Astrocyte of the hippocampus (primary cell): ENCODE results near the gene MAP2K3.
"Not testable (repeated sequence)": the region's sequence is repeated elsewhere in the genome, so short reads cannot be mapped to it uniquely, and the experiment has no call there.

Experiments
- DNase-seq: peaks from one replicate; pipeline ENCODE4 v3.0.0; 2011; ENCODE audit warnings: low read depth, low spot score

The MAP2K3 gene

DNA sequence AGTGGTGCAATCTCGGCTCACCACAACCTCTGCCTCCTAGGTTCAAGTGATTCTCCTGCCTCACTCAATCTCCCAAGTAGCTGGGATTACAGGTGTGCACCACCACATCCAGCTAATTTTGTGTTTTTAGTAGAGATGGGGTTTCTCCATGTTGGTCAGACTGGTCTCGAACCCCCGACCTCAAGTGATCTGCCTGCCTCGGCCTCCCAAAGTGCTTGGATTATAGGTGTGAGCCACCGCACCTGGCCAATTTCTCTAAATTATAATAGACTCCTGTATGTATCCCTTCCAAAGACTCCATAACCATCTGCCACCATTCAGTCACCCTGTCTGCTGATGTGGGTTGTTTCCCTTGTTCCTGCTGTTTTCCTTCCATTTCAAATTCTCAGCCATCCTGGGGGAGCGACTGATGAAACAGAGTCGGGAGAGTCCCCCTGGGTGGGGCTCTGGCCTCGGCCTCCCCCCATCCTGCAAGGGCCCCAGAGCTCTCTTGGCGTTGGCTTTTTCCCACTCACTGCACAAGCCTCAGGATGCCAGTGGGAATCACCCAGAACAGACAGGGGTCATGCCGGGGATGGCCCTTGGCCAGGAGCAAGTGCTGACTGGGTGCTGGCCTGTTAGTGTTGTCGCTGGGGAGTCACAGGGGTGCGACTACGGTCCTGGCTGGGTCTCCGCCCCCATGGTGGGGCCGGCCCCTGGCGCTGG lies 25.7 kb downstream of the MAP2K3 start:
- not testable (repeated sequence) for DNase-seq

DNA sequence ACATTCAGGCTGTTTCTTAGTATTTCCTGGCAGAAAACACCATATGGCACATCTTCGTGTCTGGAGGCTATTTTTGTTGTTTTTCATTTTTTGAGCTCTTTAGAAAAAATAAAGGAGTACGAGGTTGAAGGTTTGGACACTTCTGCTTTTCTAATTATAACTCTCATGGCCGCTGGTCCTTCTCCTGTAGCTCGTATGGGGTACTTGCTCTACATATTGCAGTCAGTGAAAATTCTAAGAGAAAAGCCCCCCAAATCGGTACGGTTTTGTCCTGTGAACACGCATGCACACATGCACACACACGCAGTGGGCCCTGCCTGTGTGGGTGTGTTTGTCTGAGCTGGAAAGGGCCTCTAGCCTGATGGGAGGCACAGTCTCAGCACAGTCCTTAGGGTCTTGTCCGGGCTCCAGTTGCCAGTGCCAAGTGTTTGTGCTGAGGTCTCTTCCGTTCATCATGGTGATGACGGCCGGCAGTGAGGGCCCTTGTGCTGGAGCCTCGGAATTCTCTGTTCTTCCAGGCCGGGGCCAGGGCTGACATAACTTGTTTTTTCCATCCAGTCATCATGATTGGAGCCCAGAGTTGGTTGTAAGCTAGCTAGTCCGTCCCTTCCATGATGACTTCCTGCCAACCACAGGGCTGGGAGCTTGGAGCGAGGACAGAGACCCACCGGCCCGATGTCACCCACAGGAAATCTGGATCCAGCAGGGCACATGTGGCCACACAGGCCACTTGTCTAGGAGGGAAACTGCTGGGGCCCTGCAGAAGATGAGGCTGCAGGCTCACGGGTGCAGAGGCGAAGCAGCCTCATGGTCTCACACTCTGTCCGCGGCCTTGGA lies 26.5 kb downstream of the MAP2K3 start:
- not testable (repeated sequence) for DNase-seq

DNA sequence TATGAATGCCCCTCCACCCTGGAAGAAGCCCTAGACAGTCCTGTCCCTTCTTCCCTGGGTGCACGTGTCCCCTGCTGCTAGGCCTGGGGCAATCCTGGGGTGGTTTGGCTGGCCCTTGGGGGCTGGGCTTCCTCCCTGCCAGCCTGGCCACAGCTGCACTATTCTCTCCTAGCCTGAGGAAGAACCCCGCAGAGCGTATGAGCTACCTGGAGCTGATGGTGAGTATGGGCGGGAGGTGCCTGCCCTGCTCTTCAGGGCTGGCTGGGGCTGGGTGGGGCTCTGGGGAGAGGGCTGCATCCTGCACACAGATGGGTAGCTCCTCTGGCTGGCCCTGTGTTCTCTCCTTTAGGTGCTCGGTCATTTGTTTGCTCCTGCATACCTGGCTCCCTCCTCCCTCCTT lies 28.8 kb downstream of the MAP2K3 start:
- DNase-seq: no peak

DNA sequence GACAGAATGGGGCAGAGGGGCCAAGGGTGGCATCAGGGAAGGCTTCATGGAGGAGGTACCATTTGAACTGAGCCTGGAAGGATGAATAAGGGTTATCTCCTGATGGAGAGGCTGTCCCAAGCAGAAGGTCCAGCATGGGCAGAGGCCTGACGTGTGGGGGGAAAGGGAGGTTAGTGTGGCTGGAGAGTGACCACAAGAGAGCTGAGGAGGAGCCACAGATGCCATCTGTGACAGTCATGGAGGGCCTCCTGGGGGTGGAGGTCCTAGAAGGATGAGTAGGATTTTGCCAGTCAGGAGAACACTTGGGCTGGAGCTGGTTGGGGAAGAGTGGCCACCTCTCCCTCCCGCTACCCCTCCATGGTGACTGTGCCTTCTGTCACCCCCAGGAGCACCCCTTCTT lies 29.2 kb downstream of the MAP2K3 start:
- DNase-seq: not testable (repeated sequence)

DNA sequence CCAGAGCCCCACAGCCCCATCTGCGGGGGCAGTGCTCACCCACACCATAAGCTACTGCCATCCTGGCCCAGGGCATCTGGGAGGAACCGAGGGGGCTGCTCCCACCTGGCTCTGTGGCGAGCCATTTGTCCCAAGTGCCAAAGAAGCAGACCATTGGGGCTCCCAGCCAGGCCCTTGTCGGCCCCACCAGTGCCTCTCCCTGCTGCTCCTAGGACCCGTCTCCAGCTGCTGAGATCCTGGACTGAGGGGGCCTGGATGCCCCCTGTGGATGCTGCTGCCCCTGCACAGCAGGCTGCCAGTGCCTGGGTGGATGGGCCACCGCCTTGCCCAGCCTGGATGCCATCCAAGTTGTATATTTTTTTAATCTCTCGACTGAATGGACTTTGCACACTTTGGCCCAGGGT lies 29.8 kb downstream of the MAP2K3 start:
- not testable (repeated sequence) for DNase-seq

DNA sequence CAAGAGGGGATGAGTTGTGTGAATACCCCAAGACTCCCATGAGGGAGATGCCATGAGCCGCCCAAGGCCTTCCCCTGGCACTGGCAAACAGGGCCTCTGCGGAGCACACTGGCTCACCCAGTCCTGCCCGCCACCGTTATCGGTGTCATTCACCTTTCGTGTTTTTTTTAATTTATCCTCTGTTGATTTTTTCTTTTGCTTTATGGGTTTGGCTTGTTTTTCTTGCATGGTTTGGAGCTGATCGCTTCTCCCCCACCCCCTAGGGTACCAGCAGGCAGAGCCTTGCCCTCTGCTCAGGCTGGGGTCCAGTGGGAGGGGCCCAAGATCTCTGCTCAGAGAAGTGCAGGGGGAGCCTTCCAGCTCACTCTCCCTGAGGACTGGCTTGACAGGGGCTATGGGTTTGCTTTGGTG lies 30.2 kb downstream of the MAP2K3 start:
- not testable (repeated sequence) for DNase-seq

DNA sequence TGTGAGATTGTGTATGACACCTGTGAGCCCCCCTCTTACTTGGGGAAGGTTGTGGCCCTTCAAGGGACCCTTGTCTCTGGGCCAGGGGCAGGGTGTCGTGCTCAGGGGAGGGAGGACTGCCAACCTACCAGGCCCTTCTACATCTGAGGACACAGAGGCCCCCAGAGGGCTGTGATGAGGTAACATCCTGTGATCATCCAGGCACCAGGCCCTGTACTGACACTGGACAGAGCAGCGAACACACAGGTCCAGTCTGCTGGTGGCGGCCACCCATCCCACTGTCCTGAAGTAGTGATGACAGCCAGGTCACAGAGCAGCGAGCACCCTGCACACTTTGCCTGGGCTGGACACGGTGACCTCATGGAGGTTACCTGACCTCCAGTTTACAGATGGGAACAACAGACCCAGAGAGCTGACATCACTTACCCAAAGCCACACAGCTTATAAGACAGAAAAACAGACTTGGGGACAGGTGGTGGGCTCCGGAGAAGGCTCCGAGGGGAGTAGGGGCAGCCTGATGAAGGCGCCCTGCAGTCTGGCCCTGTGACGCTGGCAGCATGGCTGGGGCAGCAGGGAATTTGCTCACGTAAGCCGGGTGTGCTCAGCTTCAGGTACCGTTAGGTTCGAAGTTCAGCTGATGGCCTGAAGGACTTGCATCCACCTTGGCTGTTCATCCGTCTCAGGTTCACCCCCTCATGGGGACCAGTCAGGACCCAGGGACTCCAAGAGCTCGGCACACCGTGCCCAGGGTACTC lies 30.9 kb downstream of the MAP2K3 start:
- not testable (repeated sequence) for DNase-seq

DNA sequence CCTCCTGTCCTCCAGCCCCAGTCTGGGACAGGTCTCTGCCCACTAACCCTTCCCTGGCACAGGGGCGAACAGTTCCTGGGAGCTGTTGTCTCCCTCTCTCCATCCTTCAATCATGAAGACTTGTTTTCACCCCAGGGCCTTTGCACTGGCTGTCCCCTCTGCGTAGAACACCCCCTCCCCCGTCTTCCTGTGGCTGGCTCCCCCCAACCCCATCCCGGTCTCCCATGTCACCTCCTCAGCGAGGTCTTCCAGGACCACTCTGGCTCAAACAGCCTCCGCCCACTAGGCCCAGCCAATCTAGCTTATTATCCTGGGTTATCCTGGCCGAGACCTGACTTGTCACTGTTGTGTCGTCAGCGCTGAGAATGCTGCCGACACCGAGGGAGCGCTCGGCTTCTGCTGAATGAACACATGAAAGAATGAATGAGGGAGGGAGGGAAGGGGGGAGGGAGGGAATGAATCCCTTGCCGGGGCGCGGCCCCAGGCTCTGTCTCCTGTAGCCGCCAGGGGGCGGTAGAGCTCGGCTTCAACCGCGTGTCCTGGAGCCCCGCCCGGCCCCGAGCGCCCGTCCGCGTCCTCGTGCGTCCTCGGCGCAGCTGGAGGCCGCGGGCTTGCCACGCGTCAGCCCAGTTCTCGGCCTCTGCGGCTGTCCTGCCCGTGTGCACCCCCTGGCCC lies 31.8 kb downstream of the MAP2K3 start:
- DNase-seq: not testable (repeated sequence)

DNA sequence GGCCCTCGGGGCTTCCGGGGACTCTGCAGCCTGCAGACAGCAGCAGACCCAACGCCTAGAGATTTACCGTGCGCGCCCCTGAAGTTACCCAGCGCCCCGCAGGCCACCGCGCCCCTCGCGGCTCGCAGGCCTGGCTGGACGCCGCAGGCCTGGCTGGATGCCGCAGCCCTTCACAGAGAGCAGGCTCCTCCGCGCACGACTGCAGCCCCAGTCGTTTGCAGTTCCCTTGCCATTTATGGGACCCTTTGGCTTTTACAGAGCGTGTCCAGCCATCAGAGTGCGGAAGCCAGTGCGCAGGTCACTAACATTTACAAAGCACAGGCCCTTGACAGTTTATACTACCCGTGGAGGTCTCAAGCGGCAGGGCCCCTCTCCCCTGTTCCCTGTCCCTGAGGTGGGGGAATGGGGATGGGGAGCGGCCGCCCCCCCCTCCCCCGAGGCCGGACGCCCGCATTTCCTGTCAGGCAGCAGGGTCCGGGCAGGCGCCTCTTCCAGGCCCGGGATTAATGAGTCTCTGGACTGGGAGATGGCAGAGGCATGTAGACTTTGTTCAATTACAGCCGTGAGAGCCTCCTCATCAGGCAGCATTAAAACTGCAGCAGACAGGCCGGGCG lies 32.5 kb downstream of the MAP2K3 start:
- peak; percentile 57 for DNase-seq

DNA sequence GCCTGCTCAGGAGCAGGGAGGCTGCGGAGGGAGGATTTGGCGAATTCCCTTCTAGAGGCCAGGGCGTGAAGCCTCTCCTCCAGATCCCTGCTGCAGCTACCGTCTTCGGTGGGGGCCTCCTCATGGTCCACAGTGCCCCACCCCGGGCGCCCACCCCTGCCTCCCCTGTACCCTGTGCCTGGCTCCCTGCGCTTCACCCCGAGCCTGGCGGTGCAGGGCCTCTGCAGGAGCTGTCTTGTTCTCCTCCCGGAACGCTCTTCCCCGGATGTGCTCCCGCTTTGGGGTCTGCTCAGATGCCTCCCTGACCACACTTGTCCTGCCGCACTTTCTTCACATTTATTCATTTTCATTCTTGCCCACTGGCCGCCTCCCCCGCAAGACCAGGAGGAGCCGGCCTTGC lies 33.3 kb downstream of the MAP2K3 start:
- not testable (repeated sequence) for DNase-seq

DNA sequence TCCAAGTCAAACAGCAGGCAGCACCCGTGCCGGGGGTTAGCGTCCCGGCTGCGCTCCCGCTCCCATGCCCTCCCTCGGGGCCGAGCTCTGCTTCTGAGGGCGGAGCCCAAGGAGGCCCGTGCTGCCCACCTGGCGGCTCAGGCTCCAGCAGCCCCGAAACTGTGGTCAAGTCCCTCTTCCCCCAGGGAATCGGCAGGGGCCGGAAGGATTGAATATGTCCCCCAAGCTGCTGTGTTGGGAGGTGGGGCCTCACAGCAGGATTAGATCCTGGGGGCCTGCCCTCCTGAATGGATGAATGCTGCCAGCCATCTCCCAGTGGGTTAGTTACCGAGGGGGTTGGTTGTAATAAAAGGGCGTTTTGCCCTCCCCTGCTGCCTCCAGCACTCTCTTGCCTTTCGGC lies 33.9 kb downstream of the MAP2K3 start:
- DNase-seq: no peak

DNA sequence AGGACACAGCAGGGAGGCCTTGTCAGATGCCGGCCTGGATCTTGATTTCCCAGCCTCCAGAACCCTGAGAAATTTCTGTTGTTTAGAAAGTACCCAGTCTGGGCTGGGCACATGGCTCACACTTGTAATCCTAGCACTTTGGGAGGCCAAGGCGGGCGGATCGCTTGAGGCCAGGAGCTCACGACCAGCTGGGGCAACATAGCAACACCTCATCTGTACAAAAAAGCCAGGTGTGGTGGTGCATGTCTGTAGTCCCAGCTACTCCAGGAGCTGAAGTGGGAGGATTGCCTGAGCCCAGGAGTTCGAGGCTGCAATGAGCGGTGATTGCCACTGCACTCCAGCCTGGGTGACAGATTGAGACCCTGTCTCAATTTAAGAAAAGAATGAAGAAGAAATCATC lies 34.3 kb downstream of the MAP2K3 start:
- DNase-seq: not testable (repeated sequence)

DNA sequence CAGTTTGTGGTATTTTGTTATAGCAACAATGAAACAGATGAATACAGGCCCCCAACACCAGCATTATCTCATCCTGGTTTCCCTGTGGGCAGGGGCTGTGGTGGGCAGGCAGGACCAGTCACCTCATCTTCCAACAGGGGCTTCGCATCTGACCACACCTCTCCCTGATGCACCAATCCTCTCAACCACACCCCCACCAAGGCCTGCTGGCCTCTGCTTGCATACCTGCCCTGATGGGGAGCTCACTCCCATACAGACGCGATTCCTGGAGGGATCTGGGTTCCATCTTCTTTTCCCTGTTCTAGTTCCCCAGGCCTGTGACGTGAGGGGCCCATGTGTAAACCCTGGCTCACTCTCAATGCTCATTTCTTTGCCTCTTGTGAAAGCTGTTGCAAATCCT lies 34.7 kb downstream of the MAP2K3 start:
- DNase-seq: not testable (repeated sequence)

DNA sequence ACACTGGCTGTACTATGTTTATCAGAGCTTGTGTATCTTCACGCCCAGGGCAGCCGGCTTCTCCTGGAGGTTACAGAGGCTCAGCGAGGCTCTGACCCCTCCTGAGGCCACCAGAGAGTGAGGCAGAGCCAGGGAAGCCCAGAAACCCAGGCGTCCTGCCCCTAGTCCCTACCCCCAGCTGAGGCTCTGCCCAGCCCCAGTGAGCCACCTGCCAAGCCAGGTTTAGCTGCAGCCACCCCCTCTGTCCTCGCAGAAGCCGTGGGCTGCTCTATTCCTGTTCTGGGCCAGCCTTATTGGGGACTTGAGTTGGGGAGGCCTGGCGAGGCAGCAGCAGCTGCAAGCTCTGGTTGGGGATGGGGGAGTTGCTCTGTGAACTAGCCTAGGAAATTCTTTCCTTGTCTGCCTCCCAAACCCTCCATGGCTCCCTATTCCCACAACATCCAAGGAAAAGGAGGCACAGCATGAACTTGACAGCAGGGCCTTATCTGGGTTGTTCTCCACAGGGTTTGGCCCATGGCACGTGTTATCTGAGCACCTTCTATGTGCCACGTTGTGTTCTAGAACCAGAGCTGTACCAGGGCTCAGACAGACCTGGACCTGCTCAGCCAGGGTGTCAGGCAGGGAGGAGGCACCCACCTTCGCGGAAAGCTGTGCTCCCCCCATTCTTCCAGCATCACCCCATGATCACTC lies 35.3 kb downstream of the MAP2K3 start:
- not testable (repeated sequence) for DNase-seq

DNA sequence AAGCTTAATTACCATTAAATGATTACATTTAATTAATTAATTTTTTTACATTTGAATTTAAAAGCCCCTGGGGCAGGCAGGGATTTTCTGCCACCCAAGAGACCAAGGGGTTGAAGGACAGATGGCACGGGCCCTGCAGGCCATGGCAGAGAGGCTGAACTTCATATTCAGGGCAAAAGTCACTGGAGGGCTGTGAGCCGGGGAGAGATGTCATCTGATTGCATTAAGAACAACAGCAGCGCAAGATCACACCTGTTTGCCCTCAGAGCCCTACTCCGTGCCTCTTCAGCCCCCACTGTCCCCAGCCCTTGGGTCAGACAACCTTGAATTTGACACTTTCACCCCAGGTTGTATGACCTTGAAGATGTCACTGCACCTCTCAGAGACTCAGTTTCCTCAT lies 35.9 kb downstream of the MAP2K3 start:
- not testable (repeated sequence) for DNase-seq

DNA sequence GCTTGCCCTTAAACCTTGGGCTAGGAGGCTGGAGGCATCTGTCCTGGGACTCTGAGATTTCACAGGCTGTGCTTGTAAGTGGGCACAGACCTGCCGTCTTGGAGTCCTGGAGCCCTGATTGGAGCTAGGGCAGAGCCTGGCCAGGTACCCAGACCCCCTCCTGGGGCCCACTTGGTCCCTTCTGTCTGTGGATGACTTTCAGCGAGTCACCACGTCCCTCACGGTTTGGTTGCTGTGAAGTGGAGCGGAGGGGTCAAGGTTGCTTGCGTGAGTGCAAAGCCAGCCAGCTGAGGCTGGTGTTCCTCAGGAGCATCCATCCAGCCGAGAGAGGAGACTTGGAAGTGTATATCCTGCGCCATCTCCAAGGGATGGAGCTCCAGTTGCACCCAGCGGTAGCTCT lies 36.5 kb downstream of the MAP2K3 start:
- not testable (repeated sequence) for DNase-seq

DNA sequence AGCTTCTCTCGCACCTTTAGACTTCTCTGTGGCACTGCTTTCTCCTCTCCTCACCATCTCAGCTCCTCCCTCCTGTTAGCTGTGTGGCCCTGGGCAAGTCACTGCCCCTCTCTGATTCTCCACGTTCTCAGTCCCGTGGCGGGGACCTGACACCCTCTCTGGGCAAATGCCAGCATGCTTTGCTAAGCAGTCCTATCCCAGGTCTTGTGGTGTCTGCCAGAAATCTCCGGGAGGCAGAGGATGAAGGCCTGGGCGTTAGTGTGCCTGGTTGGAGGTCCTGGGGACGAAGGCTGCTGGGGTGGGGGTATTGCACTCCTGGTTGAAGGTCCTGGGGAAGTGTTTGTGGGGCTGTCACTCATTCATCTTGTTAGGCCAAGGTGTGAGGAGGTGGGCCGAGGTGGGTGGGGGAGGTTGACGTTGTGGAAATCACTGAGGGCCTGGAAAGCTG lies 37.3 kb downstream of the MAP2K3 start:
- DNase-seq: not testable (repeated sequence)

DNA sequence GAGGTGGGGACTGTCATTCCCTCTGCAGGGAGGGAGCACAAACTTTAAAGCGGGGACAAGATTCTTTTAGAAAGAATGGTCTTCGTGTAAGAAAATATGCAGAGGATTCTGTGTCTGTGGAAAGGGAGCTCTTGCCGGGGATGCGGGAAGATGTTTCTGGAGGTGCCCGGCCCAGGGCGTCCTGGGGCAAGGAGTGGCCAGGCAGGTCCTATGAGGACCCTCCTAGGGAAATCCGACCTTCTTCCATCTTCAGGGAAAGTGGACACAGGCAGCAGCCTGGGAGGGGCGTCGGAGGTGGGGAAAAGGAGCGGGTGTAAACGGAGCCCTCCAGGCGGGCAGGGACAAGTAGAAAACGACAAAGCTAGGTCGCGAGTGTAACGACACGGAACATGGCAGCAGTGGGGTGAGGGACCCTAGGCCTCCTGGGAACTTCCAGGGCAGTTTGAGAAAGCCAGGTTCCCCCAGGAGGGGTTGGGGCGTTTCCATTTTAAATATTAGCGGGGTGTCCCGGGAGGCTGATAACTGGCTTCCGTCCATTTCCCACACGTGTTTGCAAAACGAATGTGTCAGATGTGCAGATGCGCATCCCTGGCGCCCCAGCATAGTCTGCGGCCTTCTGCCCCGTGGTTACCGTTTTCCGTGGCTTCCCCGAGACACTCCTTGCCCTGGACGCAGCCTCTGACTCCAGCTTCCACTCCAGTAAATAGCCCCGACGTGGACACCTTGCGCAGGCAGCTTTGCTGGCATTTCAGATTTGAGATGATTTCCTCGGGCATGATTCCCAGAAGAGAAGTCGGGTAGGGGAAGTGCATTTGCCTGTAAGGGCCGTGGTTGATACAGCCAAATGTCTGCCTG lies 39.0 kb downstream of the MAP2K3 start:
- not testable (repeated sequence) for DNase-seq

DNA sequence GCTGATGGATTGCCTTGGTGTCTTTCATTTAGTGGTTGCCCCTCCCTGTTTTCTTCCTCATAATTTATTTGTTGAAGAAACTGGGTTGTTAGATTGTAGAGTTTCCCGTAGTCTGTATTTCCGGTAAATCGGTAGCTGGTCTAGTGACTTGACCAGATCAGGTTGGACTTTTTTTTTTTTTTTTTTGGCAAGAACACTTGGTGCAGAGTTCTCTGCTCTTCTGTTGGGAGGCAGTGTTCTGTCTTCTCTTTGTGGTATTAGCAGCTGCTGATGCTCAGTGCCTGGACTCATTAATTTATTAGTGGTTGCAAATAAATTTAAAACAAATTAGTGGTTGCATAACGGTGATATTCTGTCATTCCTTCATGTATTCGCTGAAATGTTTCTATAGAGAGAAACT lies 40.2 kb downstream of the MAP2K3 start:
- DNase-seq: not testable (repeated sequence)
